Measurements from ENCODE around the gene NR1H2. TPM values are rescaled to one million over a fixed set of nuclear protein-coding genes. Genes with fewer than 3 reads are reported as not detected.

NR1H2 gene
- total RNA-seq, 2 donors from 2014 or later, result 40.4 to 42.7 TPM

GRCh38 chr19:50402544-50403301 is 26.5 kb downstream of the NR1H2 start:
- WGBS, 2 experiments (ENCODE audit: insufficient coverage in 1 of 2, insufficient read length in 1 of 2), result 97 to 98% methylated on average over 23 to 41 of the region's 41 CpGs
- no peaks in the 10 kb centered on the region for H3K9me3 Mint-ChIP-seq
- no peak overlapping the region for H3K27ac Mint-ChIP-seq
- Histone ChIP-seq H3K27me3 (ENCODE audit: control insufficient read depth, insufficient read depth, low read length, poor library complexity, severe bottlenecking) (no peaks in the 10 kb centered on the region), H3K4me1 (ENCODE audit: control insufficient read depth, insufficient read depth, low read length) (no peaks in the 10 kb centered on the region), H3K9ac (ENCODE audit: extremely low read depth, low read length, poor library complexity, severe bottlenecking) (no peak overlapping the region), H3K36me3 (ENCODE audit: control insufficient read depth, insufficient read depth, low read length) (peaks cover 21% of the 10 kb centered on the region), H3K4me3 (ENCODE audit: low read length) (no peak overlapping the region), H3K9me3 (ENCODE audit: control insufficient read depth, low read length) (no peaks in the 10 kb centered on the region), H3K27ac (ENCODE audit: low read depth, low read length) (no peak overlapping the region)
- no peak overlapping the region for H3K4me3 Mint-ChIP-seq
- TF ChIP-seq CTCF (conservative IDR thresholded peaks at IDR 0.05), result no peak
- DNase-seq, result no peak
- H3K4me1 Mint-ChIP-seq, result no peaks in the 10 kb centered on the region
- peaks cover 48% of the 10 kb centered on the region for H3K36me3 Mint-ChIP-seq (ENCODE audit: low read depth)
- H3K27me3 Mint-ChIP-seq (ENCODE audit: insufficient read depth), result no peaks in the 10 kb centered on the region

GRCh38 chr19:50406156-50406820 is 30.0 kb downstream of the NR1H2 start:
- peaks cover 51% of the 10 kb centered on the region for H3K36me3 Mint-ChIP-seq (ENCODE audit: low read depth)
- H3K27ac Mint-ChIP-seq, result no peak overlapping the region
- WGBS, 2 experiments (ENCODE audit: insufficient coverage in 1 of 2, insufficient read length in 1 of 2), result 93 to 94% methylated on average over 15 to 22 of the region's 22 CpGs
- no peaks in the 10 kb centered on the region for H3K27me3 Mint-ChIP-seq (ENCODE audit: insufficient read depth)
- Histone ChIP-seq H3K27me3 (ENCODE audit: control insufficient read depth, insufficient read depth, low read length, poor library complexity, severe bottlenecking) (no peaks in the 10 kb centered on the region), H3K4me1 (ENCODE audit: control insufficient read depth, insufficient read depth, low read length) (no peaks in the 10 kb centered on the region), H3K36me3 (ENCODE audit: control insufficient read depth, insufficient read depth, low read length) (peaks cover 36% of the 10 kb centered on the region), H3K9ac (ENCODE audit: extremely low read depth, low read length, poor library complexity, severe bottlenecking) (no peak overlapping the region), H3K4me3 (ENCODE audit: low read length) (no peak overlapping the region), H3K27ac (ENCODE audit: low read depth, low read length) (no peak overlapping the region), H3K9me3 (ENCODE audit: control insufficient read depth, low read length) (no peaks in the 10 kb centered on the region)
- no peak overlapping the region for H3K4me3 Mint-ChIP-seq
- no peak for TF ChIP-seq CTCF (conservative IDR thresholded peaks at IDR 0.05)
- no peaks in the 10 kb centered on the region for H3K4me1 Mint-ChIP-seq
- DNase-seq, result peak; percentile 36
- H3K9me3 Mint-ChIP-seq, result no peaks in the 10 kb centered on the region

GRCh38 chr19:50406829-50407228 is 30.6 kb downstream of the NR1H2 start:
- Histone ChIP-seq H3K9ac (ENCODE audit: extremely low read depth, low read length, poor library complexity, severe bottlenecking) (no peak overlapping the region), H3K9me3 (ENCODE audit: control insufficient read depth, low read length) (no peaks in the 10 kb centered on the region), H3K4me1 (ENCODE audit: control insufficient read depth, insufficient read depth, low read length) (no peaks in the 10 kb centered on the region), H3K27me3 (ENCODE audit: control insufficient read depth, insufficient read depth, low read length, poor library complexity, severe bottlenecking) (no peaks in the 10 kb centered on the region), H3K4me3 (ENCODE audit: low read length) (no peak overlapping the region), H3K27ac (ENCODE audit: low read depth, low read length) (no peak overlapping the region), H3K36me3 (ENCODE audit: control insufficient read depth, insufficient read depth, low read length) (peaks cover 36% of the 10 kb centered on the region)
- Mint-ChIP-seq H3K9me3 (no peaks in the 10 kb centered on the region), H3K4me3 (no peak overlapping the region), H3K27me3 (ENCODE audit: insufficient read depth) (no peaks in the 10 kb centered on the region), H3K36me3 (ENCODE audit: low read depth) (peaks cover 50% of the 10 kb centered on the region), H3K4me1 (no peaks in the 10 kb centered on the region), H3K27ac (no peak overlapping the region)
- no peak for DNase-seq
- WGBS, 2 experiments (ENCODE audit: insufficient coverage in 1 of 2, insufficient read length in 1 of 2), result 92% methylated on average over 7 to 19 of the region's 19 CpGs
- no peak for TF ChIP-seq CTCF (conservative IDR thresholded peaks at IDR 0.05)

Measured in endodermal cell (in vitro differentiated cells).